Stimulated activated CD4-positive, alpha-beta T cell treated with anti-CD3 and anti-CD28 coated beads, Interleukin-15, amount 100 ng/mL, for 24 hours (primary cell): Measurements from ENCODE around the gene DTYMK.

Experiments
- DNase-seq: peaks from one replicate; pipeline ENCODE4 v3.0.0-alpha.2; 2020

DTYMK gene

GRCh38 chr2:241703032-241703604 lies 16.5 kb upstream of the DTYMK start:
- no peak for DNase-seq

- peak; percentile 94 for DNase-seq
Observed at GRCh38 chr2:241702155-241703031, 15.8 kb upstream of the DTYMK start.

DNA sequence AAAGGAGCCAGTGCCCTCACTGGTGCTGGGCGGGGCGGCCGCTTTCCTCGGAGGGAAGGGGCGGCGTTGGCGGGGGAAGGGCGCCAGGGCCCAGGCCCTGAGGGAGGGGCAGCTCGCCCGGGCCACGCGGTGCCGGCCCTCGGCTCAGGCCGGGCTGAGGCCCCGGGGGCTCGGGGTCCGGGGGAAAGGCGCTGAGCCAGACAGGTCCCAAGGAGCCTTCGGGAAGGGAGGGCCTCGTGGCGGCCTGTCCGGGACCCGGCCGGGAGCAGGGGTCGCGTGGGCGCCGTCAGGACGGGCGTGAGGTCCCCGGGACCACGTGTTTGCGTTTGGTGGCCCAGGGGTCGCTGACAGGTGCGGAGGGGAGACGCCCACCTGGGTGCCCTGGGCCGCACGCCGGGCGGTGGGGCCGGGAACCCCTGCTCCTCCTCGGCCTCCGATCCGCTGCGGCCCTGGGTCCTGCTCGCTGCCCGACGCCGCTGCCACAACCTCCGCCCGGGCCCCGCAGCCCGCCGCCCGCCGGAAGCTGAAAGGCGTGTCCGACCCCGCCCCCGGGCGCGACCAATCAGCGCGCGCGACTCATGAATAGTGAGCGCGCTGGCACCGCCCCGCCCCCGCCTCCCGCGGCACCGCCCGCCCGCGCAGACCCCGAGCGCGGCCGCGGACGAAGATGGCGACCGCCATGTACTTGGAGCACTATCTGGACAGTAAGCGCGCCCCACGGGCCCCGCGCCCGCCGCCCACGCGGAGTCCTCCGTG lies 15.0 kb upstream of the DTYMK start, which contains the start of gene ING5:
Gene ING5, plus strand, starts transcription at position 641 of the 756 bp plus-strand sequence. Its CDS starts 27 bp downstream, at position 668.
- peak; percentile 98 for DNase-seq

DNA sequence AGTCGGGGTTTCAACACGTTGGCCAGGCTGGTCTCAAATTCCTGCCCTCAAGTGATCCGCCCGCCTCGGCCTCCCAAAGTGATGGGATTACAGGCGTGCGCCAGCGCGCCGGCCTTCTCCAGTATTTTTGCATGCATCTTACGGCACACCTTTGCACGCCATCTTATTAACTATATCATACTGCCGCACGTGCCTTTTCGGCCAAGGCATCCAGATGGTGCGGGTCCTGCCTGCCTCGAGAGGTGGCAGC lies 14.5 kb upstream of the DTYMK start:
- no peak for DNase-seq

DNA sequence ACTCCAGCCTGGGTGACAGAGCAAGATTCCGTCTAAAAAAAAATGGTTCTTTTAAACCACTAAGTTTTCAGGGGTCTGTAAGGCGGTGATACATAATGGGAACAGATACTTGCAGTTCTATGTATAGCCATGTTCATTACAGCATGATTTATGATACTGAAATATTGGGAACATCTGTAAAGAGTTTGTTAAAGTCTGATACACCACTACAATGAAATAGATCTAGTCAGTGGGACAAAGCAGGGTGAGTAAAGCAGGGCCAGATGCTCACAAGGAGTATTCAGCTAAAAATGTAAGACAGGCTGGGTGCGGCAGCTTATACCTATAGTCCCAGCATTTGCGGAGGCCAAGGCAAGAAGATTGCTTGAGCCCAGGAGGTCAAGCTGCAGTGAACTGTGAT lies 9.0 kb upstream of the DTYMK start:
- DNase-seq: no peak

- no peak for DNase-seq
Observed at GRCh38 chr2:241692448-241692847, 5.8 kb upstream of the DTYMK start.

DNA sequence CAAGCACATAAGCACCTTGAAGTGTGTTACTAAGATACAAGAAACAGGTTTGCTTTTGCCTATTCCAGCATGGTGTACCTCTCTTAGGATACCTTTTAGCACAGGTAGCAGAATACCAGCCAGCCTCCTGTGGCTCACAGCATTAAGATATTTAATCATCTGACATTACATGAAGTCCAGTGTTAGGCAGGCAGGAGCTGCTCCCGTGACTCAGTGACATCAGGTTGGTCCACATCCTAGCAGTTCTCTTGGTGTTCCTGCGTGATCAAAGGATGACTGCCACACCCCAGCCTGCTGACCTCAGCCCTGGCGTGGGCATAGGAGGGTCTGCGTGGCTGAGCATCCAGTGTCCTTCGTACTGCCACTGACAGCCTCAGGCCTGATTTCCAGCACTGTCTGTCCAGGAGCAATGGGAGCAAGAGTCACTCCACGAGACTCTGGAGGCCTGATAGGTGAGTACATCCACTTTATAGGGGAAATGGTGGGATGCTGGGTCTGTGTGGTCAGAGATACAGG lies 3.6 kb upstream of the DTYMK start:
- no peak for DNase-seq

GRCh38 chr2:241689306-241689705 lies 2.7 kb upstream of the DTYMK start:
- DNase-seq: no peak

GRCh38 chr2:241686324-241686649 lies 328 bp downstream of the DTYMK start:
- DNase-seq: peak; percentile 43

GRCh38 chr2:241680827-241681599 lies 5.6 kb downstream of the DTYMK start:
- DNase-seq: no peak

DNA sequence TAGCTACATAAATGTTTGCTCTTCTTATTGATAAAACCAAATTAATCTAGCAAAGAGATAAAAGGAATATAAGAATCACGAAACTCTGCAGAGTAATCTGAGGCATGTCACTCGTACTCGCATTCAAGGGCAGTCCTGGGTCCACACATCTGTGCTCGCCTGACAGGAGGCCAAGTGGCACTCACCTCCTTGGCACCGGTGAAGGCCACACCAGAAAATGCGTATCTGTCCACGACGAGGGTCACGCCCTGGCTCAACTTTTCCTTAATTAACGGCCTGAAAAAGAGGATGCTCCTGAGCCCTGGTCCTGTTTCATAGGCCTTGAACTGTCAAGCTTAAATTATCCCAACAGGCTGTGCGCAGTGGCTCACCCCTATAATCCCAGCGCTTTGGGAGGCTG lies 6.6 kb downstream of the DTYMK start:
- DNase-seq: no peak

DNA sequence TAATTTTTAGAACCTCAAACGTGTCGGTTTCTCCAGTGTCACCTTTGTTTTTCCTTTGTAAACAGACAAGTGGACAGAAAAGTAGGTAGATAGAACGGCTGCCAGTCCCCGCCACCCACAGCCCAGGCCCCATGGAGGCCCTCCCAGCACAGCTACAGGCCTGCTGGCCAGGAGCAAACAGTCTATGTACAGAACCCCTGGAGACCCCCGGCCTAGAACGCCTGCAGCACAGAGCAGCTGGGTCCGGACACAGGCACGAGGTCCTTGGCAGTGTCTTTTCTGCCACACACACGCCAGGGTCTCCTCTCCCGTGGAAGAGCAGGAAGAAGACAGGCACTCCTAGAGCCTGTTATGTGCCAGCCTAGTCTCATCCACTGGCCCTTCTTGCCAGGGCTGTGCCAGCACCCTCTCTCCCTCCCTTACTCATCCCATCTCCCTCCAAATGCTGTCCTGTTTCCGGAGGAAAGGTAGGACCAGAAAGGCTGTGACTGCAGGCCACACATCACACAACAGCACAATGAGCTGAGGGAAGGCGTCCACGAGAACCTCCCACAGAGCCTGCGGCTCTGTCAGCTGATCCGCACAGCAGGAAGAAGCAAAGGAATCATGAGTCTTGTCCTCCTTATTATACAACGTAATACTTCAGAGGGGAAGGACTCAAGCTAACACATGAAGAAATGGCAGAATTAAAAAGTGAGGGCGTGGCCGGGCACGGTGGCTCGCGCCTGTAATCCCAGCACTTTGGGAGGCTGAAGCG lies 7.7 kb downstream of the DTYMK start:
- no peak for DNase-seq

GRCh38 chr2:241678307-241678706 lies 8.3 kb downstream of the DTYMK start:
- DNase-seq: no peak

- no peak for DNase-seq
Observed at GRCh38 chr2:241677392-241677791, 9.2 kb downstream of the DTYMK start.

GRCh38 chr2:241676665-241677064 lies 9.9 kb downstream of the DTYMK start:
- no peak for DNase-seq

GRCh38 chr2:241675885-241676284 lies 10.7 kb downstream of the DTYMK start:
- no peak for DNase-seq

DNA sequence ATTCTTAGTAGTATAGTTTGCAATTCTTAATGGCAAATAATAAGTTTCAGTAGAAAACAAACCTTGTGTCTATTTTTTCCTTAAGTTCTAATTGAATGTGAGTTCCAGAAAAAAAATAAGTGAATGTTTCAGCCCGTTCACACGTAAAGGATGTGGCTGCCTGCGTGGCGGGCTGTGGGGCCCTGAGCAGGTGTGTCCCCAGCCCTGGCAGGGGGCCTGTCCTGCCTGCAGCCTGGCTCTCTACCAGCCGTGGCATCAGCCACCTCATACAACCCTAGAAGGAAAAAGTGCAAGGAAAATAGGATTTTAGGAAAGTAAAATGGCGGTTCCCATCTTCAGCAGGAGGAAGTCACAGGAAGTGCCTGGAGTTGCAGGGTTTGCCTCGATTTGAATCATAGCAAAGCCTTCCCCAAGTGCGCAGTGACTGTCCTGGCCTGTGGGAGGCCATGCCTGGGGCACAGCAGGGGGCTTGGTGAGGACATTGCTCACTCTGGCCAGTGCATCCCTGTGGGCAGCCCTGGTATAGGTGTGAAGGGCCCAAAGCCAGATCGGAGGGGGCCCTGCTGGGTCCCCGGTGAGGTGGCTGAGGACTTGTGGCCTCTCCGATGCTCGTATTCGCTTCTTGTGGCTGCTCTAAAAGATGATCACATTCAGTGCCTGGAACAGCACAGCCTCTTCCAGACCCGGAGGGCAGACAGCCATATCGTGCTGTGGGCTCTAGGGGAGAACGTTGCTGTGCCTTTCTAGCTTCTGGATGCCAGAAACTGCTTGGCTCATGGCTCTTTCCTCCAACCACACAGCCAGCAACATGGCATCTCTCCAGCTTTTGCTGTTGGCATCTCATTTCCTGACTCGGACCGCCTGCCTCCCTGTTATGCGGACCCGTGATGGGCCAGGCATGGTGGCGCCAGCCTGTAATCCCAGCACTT lies 12.6 kb downstream of the DTYMK start:
- no peak for DNase-seq

GRCh38 chr2:241673189-241673663 lies 13.4 kb downstream of the DTYMK start:
- DNase-seq: no peak

GRCh38 chr2:241672243-241673188 lies 14.1 kb downstream of the DTYMK start:
- no peak for DNase-seq
